Suprapubic skin (tissue), 4 donors: ENCODE data around the gene GLYATL1B.

ENCODE experiments used
- CTCF ChIP-seq, 2 donors: fragments of 200-600 bp in 1 of 2; fragments of 450-650 bp in 1 of 2; sonication (generic) in 1 of 2; IDR thresholded peaks; one replicate each; pipeline ENCODE4 v1.5.1; 2016 to 2019; ENCODE audit warnings: antibody characterized with exemption in 2 of 2, mild to moderate bottlenecking in 1 of 2, moderate library complexity in 1 of 2
- EP300 ChIP-seq: sonication (generic); formaldehyde crosslinking; IDR thresholded peaks from one replicate; pipeline ENCODE4 v1.6.1; 2017; ENCODE audit warnings: antibody characterized with exemption
- POLR2AphosphoS5 ChIP-seq, 3 donors: sonication (generic); formaldehyde crosslinking; IDR thresholded peaks; one replicate each; pipeline ENCODE4 v1.6.1; 2017; ENCODE audit warnings: antibody characterized with exemption in 3 of 3

- TF ChIP-seq CTCF (IDR thresholded peaks at IDR 0.05) (no peak), EP300 (no peak), POLR2AphosphoS5 (IDR thresholded peaks at IDR 0.05) (no peak)
Observed at GRCh38 chr11:59112494-59112893, 26.4 kb downstream of the GLYATL1B start.
